Tibial artery (tissue), 4 donors: ENCODE data around the gene DNAI7.

Experiments
- DNase-seq, 2 donors: peaks; one replicate each; pipeline ENCODE4 v3.0.0-alpha.2; 2019
- H3K27ac ChIP-seq, 2 donors: fragments of 200-600 bp; sonication (generic) in 1 of 2; 1 replicate in 1 of 2; 2 replicates in 1 of 2; pipeline ENCODE4 v1.5.1; 2018 to 2019; ENCODE audit warnings: mild to moderate bottlenecking in 1 of 2
- H3K27me3 ChIP-seq, 2 donors: fragments of 200-600 bp; sonication (generic) in 1 of 2; one replicate each; pipeline versions ENCODE4 v1.5.1 to v1.6.0; 2016 to 2019
- H3K36me3 ChIP-seq, 3 donors: fragments of 200-600 bp; sonication (generic) in 2 of 3; one replicate each; pipeline ENCODE4 v1.5.1; 2016 to 2019; ENCODE audit warnings: mild to moderate bottlenecking in 2 of 3
- H3K4me1 ChIP-seq, 4 donors: fragments of 200-600 bp; sonication (generic) in 2 of 4; 1 replicate in 3 of 4; 2 replicates in 1 of 4; pipeline ENCODE4 v1.5.1; 2016 to 2019
- H3K4me3 ChIP-seq, 2 donors: fragments of 200-600 bp; sonication (generic) in 1 of 2; 1 replicate in 1 of 2; 2 replicates in 1 of 2; pipeline ENCODE4 v1.5.1; 2018 to 2019; ENCODE audit warnings: mild to moderate bottlenecking in 2 of 2
- H3K9me3 ChIP-seq, 3 donors: fragments of 200-600 bp; sonication (generic) in 1 of 3; one replicate each; pipeline ENCODE4 v1.5.1; 2016 to 2019
- intact Hi-C: fragments of 100-400 bp; cut with DNase I; formaldehyde crosslinking; loops from one replicate; pipeline ENCODE4 v1.15.0; 2023; ENCODE audit warnings: low total_unique reads
- TF ChIP-seq, protein P1 (sequence below), 2 experiments: fragments of 200-600 bp in 1 of 2; fragments of 450-650 bp in 1 of 2; IDR thresholded peaks; one replicate each; pipeline ENCODE4 v1.5.1; 2017 to 2019; ENCODE audit warnings: antibody characterized with exemption in 2 of 2, mild to moderate bottlenecking in 1 of 2, moderate library complexity in 1 of 2

DNAI7 gene

DNA sequence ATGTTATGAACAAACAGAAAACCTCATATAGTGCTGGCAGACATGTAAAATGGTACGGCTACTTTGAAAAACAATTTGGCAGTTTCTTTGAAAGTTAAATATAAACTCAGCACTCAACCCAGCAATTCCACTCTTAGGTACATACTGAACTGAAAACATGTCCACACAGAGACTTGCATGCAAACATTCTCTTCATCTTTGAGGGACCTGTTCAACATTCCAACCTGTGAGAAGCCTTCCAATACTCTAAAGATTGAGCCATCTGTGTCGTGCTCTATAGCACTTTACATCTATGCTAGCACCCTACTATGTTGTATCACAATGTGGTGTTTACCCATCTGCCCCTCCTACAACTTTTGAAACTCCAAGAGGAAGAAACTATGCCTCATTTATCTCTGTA is 79.3 kb downstream of the DNAI7 start:
- Histone ChIP-seq H3K27ac (no peak overlapping the region), H3K9me3 (no peaks in the 10 kb centered on the region), H3K36me3 (no peaks in the 10 kb centered on the region), H3K4me3 (no peak overlapping the region), H3K4me1 (no peaks in the 10 kb centered on the region), H3K27me3 (no peaks in the 10 kb centered on the region)
- DNase-seq, result no peak
- intact Hi-C loops, result no loop called here
- TF ChIP-seq, protein P1, sequence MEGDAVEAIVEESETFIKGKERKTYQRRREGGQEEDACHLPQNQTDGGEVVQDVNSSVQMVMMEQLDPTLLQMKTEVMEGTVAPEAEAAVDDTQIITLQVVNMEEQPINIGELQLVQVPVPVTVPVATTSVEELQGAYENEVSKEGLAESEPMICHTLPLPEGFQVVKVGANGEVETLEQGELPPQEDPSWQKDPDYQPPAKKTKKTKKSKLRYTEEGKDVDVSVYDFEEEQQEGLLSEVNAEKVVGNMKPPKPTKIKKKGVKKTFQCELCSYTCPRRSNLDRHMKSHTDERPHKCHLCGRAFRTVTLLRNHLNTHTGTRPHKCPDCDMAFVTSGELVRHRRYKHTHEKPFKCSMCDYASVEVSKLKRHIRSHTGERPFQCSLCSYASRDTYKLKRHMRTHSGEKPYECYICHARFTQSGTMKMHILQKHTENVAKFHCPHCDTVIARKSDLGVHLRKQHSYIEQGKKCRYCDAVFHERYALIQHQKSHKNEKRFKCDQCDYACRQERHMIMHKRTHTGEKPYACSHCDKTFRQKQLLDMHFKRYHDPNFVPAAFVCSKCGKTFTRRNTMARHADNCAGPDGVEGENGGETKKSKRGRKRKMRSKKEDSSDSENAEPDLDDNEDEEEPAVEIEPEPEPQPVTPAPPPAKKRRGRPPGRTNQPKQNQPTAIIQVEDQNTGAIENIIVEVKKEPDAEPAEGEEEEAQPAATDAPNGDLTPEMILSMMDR (IDR thresholded peaks at IDR 0.05), result no peak

DNA sequence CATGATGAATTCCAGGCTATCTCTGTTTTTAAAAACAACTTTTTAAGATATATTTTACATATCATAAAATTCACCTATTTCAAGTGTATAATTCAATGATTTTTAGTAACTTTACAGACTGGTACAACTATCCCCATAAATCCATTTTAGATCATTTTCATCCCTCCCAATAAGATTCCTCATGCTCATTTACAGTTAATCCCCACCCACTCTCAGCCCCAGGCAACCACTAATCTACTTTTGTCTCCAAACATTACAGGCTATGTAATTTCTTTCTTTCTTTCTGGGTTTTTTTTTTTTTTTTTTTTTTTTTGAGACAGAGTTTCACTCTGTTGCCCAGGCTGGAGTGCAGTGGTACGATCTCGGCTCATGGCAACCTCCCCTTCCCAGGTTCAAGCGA is 81.3 kb downstream of the DNAI7 start:
- intact Hi-C loops, result no loop called here
- TF ChIP-seq, protein P1 (IDR thresholded peaks at IDR 0.05), result no peak
- no peak for DNase-seq

DNA sequence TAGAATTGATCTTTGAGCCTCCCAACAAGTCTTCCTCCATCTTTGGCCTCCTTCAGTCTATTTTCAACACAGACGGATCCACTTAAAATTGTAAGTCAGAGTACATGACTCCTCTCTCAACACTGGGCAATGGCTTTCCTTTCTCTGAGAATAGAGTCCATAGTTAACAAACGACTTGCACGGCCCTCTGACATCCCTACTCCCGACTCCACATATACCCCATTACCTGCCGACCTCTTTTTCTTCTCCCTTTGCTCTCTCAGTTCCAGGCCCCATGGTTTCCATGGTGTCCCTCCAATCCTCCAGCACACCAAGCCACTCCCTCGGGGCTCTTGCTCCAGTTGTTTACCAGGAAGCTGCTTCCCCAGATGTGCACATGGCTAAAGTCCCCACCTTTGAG is 84.7 kb downstream of the DNAI7 start:
- no peaks in the 10 kb centered on the region for H3K27me3 ChIP-seq
- H3K4me3 ChIP-seq, result no peak overlapping the region
- H3K27ac ChIP-seq, result no peak overlapping the region
- TF ChIP-seq, protein P1 (IDR thresholded peaks at IDR 0.05), result no peak
- peaks cover 0 to 8% (median 0%) of the 10 kb centered on the region in 3 donors for H3K36me3 ChIP-seq
- H3K9me3 ChIP-seq, result no peaks in the 10 kb centered on the region
- intact Hi-C loops, result no loop called here
- H3K4me1 ChIP-seq, result no peaks in the 10 kb centered on the region
- DNase-seq, result no peak

More for the DNA sequence above, 81.3 kb downstream of the DNAI7 start:
- Histone ChIP-seq H3K4me3 (no peak overlapping the region), H3K4me1 (no peaks in the 10 kb centered on the region), H3K36me3 (no peaks in the 10 kb centered on the region), H3K27me3 (no peaks in the 10 kb centered on the region), H3K27ac (no peak overlapping the region), H3K9me3 (no peaks in the 10 kb centered on the region)

DNA sequence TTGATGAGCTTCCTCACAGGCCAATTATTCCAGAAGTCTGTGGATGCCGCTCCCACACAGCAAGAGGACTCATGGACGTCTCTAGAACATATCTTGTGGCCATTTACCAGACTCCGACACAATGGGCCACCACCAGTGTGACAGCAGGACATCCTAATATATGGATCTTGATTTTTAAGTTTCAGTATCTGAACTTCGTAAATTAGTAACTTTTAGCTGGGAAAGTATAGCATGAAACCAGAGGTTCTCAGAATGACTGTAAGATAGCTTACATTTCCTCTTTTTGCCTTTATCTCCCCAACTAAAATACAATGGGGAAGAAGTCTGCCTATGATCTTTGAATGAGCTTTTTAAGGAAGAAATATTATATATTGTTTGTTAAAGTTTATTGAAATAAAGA is 87.0 kb downstream of the DNAI7 start:
- TF ChIP-seq, protein P1 (IDR thresholded peaks at IDR 0.05), result no peak
- no peak for DNase-seq

DNA sequence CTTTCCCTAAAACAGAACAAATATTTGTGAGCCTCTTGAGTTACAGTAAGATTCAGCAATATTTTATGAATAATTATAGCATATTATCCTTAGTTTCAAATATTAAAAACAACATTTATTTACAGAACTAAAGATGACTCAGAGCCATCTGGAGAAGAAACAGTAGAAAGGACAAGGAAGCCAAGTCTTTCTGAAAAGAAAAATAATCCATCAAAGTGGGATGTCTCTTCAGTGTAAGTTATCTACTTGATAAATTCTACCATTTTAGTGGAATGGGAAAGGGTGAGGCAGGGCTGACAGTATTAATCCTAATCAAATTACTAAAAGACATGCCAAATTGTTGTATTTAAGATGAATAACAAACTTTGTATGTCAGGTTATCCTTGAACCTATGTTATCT is 88.1 kb downstream of the DNAI7 start:
- Histone ChIP-seq H3K36me3 (peaks cover 0 to 8% (median 0%) of the 10 kb centered on the region in 3 donors), H3K4me3 (no peak overlapping the region), H3K27me3 (no peaks in the 10 kb centered on the region), H3K4me1 (no peaks in the 10 kb centered on the region), H3K9me3 (no peaks in the 10 kb centered on the region), H3K27ac (no peak overlapping the region)
- DNase-seq, result no peak
- TF ChIP-seq, protein P1 (IDR thresholded peaks at IDR 0.05), result no peak
- intact Hi-C loops, result no loop called here

More for the DNA sequence above, 87.0 kb downstream of the DNAI7 start:
- intact Hi-C loops, result no loop called here
- Histone ChIP-seq H3K27me3 (no peaks in the 10 kb centered on the region), H3K4me1 (no peaks in the 10 kb centered on the region), H3K4me3 (no peak overlapping the region), H3K9me3 (no peaks in the 10 kb centered on the region), H3K36me3 (peaks cover 0 to 8% (median 0%) of the 10 kb centered on the region in 3 donors), H3K27ac (no peak overlapping the region)

DNA sequence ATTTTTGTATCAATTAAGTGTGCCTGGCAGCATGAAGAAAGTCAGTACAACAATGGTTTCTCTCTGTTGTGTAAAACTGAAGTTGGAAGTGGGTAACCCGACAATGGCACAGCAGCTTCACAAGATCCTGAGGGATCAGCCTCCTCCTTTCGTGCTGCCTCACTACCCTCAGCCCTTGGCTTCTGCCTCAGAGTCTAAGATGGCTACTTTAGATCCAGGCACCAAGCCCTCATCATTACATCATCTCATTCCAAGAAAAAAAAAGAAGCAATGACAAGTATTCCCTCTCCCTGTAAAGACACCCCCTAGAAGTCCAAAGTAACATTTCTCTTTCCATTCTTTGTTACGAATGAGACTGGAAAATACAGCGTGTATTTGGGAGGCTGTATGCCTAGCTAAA is 92.6 kb downstream of the DNAI7 start:
- H3K27me3 ChIP-seq, result no peaks in the 10 kb centered on the region
- H3K9me3 ChIP-seq, result no peaks in the 10 kb centered on the region
- DNase-seq, result no peak
- TF ChIP-seq, protein P1 (IDR thresholded peaks at IDR 0.05), result no peak
- H3K4me3 ChIP-seq, result no peak overlapping the region
- no peaks in the 10 kb centered on the region for H3K4me1 ChIP-seq
- no peak overlapping the region for H3K27ac ChIP-seq
- peaks cover 0 to 3% (median 0%) of the 10 kb centered on the region in 3 donors for H3K36me3 ChIP-seq
- intact Hi-C loops, result no loop called here
